HTERT RPE-1 (cell line): ENCODE results near the gene RP2.

ENCODE experiments used
- in situ Hi-C: fragments of 300-500 bp; cut with MboI; formaldehyde crosslinking; loops from 4 replicates; pipeline ENCODE4 v1.14.3; 2020; ENCODE audit warnings: low sequenced_read_pairs

RP2 gene

GRCh38 chrX:46841346-46841745 is 4.5 kb downstream of the RP2 start:
- in situ Hi-C loops, result no loop called here

GRCh38 chrX:46844913-46845312 is 8.1 kb downstream of the RP2 start:
- in situ Hi-C loops, result no loop called here

- in situ Hi-C loops, result no loop called here
These were observed 13.1 kb downstream of the RP2 start for GRCh38 chrX:46849933-46850332.

- in situ Hi-C loops, result no loop called here
These were observed 13.9 kb downstream of the RP2 start for GRCh38 chrX:46850771-46851170.

- in situ Hi-C loops, result no loop called here
These were observed 19.6 kb downstream of the RP2 start for GRCh38 chrX:46856483-46856882.

GRCh38 chrX:46860557-46860956 is 23.7 kb downstream of the RP2 start:
- in situ Hi-C loops, result no loop called here

GRCh38 chrX:46863072-46863471 is 26.2 kb downstream of the RP2 start:
- in situ Hi-C loops, result no loop called here

GRCh38 chrX:46864606-46865005 is 27.8 kb downstream of the RP2 start:
- in situ Hi-C loops, result no loop called here

GRCh38 chrX:46865281-46865680 is 28.4 kb downstream of the RP2 start:
- in situ Hi-C loops, result no loop called here

- in situ Hi-C loops, result no loop called here
These were observed 29.9 kb downstream of the RP2 start for GRCh38 chrX:46866726-46867125.

GRCh38 chrX:46873746-46874145 is 36.9 kb downstream of the RP2 start:
- in situ Hi-C loops, result no loop called here

GRCh38 chrX:46876901-46877300 is 40.1 kb downstream of the RP2 start:
- in situ Hi-C loops, result no loop called here

GRCh38 chrX:46882266-46882665 is 45.4 kb downstream of the RP2 start:
- in situ Hi-C loops, result no loop called here

GRCh38 chrX:46884799-46885198 is 48.0 kb downstream of the RP2 start:
- in situ Hi-C loops, result no loop called here

- in situ Hi-C loops, result no loop called here
These were observed 61.4 kb downstream of the RP2 start for GRCh38 chrX:46898207-46898606.

- in situ Hi-C loops, result no loop called here
These were observed 66.8 kb downstream of the RP2 start for GRCh38 chrX:46903458-46904242.

- in situ Hi-C loops, result no loop called here
These were observed 67.8 kb downstream of the RP2 start for GRCh38 chrX:46904626-46905025.

- in situ Hi-C loops, result no loop called here
These were observed 73.6 kb downstream of the RP2 start for GRCh38 chrX:46910415-46910814.

- in situ Hi-C loops, result no loop called here
These were observed 75.3 kb downstream of the RP2 start, which contains the start of gene JADE3 for GRCh38 chrX:46912098-46912602. TSS of gene JADE3 (plus strand) at chrX:46912421. CDS start at chrX:46984895, 72,474 bp downstream.

GRCh38 chrX:46912603-46913491 is 76.0 kb downstream of the RP2 start:
- in situ Hi-C loops, result no loop called here

- in situ Hi-C loops, result no loop called here
These were observed 76.8 kb downstream of the RP2 start for GRCh38 chrX:46913667-46914066.

GRCh38 chrX:46916273-46916672 is 79.4 kb downstream of the RP2 start:
- in situ Hi-C loops, result no loop called here
